ENCODE results near the gene MSANTD3.
"Not testable (repeated sequence)": the region's sequence is repeated elsewhere in the genome, so short reads cannot be mapped to it uniquely, and the experiment has no call there.

MSANTD3 gene, protein sequence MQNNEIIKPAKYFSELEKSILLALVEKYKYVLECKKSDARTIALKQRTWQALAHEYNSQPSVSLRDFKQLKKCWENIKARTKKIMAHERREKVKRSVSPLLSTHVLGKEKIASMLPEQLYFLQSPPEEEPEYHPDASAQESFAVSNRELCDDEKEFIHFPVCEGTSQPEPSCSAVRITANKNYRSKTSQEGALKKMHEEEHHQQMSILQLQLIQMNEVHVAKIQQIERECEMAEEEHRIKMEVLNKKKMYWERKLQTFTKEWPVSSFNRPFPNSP

DNA sequence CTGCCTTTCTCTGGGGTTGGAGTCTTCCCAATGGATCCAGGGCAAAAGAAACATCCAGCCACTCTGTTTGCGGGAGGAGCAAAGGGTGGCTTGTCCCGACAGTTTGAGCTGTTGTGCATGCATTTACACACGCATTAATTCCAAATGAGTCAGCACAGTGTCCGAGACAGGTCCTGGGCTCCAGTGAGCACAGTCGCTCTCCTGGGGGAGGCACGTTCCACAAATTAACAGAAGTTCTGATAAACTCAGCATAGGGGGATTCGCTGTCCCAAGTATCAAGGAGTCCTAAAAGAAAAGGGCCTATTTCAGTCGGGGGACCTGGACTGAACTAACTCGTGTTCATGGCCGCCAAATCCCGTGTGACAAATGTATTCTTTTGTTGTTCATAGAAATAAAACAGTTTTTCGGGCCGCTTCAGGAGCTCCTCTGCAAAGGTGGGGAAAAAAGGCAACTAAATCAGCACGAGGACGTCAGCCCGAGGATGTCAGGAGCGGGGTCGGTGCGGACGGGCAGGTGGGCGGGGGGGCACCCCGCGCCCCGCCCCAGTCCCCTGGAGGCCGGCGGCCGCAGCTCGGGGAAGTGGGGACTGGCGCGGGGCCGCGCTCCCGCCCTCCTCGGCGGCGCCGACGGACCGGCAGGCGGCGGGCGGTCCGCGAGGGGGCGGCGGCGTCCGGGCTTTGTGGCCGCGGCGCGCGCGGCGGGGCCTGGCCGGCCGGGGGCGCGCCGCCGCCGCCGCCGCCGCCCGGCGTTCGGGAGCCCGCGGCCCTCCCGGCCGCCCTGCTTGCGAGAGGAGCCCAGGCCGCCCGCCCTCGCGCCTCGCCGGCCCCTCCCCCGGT lies at the start of gene MSANTD3:
TSS of gene MSANTD3 (plus strand) at position 614 of the 836 bp plus-strand sequence. CDS start 14,796 bp downstream, outside the sequence.
- peak in 35 of 58 donors; percentile 15 to 69 (median 48) for DNase-seq

DNA sequence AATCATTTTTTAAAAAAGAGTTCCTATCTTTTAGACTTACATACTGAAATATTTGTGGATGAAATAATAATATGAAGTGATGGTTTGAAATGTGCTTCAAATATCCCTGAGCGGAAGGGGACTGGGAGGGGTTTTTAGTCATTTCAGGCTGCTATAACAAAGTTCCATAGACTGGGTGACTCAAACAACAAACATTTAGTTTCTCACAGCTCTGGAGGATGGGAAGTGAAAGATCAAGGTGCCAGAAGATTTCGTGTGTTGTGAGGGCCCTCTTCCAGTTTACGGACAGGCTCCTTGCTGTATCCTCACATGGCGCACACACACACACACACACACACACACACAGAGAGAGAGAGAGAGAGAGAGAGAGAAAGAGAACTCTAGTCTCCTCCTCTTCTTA lies 47.1 kb upstream of the MSANTD3 start:
- no peak for DNase-seq

DNA sequence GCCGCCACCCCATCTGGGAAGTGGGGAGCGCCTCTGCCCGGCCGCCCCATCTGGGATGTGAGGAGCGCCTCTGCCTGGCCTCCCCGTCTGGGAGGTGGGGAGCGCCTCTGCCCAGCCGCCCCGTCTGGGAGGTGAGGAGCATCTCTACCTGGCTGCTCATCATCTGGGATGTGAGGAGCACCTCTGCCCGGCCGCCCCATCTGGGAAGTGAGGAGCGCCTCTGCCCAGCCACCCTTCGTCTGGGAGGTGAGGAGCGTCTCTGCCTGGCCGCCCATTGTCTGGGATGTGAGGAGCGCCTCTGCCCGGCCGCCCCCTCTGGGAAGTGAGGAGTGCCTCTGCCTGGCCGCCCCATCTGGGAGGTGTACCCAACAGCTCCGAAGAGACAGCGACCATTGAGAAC lies 34.0 kb upstream of the MSANTD3 start:
- not testable (repeated sequence) for DNase-seq

DNA sequence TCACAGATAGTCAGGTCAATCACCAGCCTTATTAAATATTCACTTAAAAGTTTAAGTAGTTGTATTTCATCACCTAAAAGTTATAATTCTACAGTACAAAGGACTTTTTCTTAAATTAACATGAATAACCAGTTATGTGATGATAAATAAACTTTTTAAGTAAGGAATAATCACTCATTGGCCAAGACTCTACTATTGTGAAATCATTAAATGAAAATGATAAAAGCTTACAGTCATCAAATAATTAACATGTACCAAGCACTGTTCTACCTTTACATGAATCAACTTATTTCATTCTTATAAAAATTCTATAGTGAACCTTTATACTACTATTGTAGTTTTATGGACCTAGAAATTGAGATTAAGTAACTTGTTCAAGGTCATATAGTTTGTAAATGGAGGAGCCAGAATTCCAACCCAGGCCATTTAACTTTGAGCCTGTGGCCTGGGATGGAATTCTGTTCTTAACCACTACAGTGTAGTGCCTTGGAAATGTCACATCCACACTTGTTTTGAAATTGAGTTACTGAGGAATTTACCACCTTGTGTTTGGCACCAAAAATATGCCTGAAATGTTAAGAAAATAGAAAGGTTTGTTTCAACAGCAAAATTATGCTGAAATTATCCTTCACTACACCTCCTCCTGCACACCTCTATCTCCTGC lies 32.8 kb upstream of the MSANTD3 start:
- DNase-seq: no peak

DNA sequence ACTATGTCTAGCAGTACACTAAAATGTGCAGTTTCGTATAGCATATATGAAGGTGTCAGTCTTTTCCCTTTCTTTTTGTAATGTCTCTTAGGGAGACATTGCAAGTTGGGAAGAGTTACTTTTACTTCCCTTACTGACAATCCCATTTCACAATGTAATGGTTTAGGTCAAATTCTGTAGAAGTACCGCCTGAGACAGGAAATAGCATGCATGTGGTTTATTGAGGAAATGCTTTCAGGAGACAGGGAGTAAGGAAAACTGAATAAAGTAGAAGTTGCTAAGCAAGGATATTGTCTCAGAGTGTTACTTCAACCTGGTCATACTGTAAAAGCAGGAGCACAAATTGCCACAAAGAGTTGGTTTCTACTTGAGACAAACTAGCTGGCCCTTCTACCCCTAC lies 32.1 kb upstream of the MSANTD3 start:
- DNase-seq: no peak

DNA sequence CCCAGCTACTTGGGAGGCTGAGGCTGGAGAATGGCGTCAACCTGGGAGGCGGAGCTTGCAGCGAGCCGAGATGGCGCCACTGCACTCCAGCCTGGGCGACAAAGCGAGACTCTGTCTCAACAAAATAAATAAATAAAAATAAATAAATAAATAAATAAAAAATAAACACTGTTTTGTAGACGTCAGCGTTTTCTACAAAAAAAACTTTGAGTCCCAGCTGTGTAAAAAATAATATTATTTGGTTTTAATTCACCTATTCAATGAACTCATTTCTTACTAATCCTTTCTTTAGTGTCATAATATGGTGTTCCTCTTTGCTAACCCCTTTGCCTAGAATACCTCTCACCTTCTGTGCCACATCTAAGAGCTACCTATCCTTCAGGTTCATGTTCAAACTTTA lies 30.2 kb upstream of the MSANTD3 start:
- DNase-seq: no peak

DNA sequence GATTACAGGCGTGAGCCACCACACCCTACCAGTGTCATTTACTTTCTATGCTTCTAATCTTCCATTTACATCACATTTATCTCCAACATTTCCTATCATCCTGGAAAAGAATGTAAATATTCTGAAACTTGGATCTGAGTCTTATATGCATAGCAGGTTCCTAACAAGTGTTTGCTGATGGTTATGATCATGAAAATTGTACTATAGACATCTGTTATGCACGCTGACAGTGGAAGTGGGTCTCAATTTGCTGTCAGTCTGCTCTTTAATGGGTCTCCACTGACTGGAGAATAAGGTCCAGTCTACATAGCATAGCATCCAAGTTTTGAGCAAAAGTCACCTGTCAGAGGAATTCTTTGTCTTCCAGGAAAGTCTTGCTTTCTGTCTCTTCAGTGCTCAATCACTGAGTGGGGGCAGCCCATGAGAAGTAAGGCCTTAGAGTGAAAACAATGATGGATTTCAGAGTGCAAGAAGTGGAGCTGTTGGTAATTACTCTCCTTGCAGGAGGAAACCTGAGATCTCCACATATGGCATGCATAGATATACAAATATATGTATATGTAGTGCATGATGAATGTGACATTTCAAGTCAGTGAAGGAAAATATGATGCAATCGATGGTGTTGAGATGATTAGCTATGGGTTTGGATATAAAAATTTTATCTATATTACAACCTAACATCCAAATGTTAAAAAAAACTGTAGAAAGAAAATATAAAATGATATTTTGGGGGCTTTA lies 29.2 kb upstream of the MSANTD3 start:
- no peak for DNase-seq

DNA sequence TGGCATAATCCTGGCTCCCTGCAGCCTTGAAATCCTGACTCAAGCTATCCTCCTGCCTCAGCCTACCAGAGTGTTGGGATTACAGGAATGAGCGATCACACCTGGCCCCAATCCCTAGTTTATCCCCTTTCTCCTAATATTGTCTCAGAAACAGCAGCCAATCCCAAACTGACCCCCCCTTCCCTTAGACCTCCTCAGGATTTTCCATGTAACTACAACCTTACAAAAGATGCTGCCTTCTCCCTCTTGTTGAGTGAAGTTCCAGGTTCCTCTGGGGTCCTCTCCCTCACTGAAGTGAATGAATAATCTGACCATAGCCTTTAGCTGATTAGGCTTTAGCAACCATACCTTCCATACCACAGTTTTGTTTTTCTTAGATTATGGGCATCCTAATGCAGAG lies 25.9 kb upstream of the MSANTD3 start:
- no peak for DNase-seq

DNA sequence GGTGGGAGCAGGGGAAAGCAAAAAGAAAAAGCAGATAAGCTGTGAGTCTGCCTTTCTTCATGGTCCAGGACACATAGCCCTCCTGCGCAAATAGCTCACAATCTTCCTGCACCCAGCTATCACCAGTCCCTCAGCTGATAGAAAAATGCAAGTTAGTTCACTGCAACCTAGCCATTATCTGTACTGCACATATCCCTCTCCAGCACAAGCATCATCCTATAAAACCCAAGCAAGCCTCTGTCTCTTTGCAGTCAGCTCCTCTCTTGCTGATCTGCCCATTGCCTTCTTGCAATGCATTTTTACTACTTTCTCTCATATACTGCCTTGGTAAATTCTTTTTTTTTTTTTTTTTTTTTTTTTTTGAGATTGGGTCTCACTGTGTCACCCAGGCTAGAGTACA lies 20.0 kb upstream of the MSANTD3 start:
- DNase-seq: no peak

DNA sequence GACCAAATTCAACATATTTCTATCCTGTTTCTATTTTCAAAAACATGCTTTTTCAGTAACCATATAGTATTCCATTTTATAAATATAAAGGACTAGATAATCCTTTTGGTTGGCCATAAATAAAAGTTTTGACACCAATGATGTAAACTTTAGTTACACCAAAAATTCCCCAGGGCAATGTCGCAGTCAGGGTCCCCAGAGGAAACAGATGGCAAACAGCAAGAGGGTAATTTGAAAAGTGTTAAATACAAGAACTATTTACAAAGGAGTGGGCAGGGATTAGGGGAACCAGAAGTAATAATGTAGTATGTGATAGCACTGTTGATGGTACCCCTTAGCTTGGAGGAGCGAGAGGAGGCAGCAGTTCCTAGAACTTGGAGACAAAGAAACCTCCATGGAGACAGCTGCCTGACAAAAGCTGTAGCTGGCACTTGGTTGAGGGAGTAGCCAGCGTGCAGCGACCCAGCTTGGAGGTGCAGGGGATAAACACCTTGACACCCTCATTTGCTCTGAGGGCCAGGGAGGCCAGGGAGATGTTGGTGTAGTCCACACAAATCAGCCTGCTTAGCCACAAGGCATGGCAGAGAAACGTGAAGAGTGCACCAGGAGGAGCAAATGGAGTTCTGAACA lies 18.3 kb upstream of the MSANTD3 start:
- DNase-seq: no peak

DNA sequence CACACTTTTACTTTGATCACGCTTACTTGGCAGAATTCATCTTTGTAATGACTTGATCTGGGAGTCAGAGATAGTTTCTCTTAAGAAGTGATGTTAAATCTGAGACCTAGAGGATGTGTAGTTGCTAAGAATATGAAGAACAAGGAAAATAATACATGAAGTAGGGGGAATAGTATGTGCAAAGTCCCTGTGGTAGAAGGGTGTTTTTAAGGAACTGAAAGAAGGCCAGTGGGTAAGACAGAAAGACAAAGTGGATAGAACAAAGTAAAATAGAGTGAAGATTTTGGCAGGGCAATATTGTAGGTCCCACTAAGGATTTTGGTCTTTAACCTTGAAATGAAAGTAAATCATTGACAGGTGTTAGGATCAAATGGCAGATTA lies 17.8 kb upstream of the MSANTD3 start:
- DNase-seq: no peak

DNA sequence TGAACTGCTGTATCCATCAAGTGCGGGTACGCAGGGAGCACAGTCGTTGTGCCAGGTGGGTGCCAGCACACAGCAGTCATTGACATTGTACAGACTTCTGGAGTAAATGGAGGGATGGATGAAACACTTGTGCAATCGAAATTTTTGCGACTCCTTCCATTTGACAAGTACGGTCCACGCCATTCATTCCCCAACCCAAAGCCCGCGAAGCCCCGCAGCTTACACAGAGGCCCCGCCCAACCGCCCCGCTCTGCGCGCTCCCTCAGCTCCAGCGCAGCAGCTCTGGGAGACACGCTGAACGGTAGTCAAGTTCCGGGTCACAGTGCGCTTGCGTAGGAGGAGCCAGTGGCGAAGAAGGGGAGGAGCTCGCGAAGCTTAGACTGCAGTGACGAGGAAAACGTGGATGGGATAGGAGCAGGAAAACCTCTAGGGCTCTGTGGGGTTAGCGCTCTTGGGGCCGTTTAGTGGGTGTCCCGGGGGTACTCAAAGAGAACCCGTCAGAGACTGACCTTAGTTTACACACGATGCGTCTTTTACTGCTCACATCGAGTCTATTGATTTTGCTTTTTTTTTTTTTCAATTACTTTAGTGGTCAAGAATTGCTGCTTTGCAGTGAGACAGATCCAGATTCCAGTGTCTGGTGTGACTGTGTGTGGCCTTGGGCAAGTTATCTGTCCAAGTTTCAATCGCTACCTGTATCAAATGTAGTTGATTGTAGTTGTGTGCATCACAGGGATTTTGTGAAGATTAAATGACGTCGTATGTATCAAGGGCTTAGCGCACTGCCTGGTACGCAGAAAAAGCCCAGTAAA lies 15.3 kb upstream of the MSANTD3 start:
- DNase-seq: peak; percentile 31 to 96 (median 86)

DNA sequence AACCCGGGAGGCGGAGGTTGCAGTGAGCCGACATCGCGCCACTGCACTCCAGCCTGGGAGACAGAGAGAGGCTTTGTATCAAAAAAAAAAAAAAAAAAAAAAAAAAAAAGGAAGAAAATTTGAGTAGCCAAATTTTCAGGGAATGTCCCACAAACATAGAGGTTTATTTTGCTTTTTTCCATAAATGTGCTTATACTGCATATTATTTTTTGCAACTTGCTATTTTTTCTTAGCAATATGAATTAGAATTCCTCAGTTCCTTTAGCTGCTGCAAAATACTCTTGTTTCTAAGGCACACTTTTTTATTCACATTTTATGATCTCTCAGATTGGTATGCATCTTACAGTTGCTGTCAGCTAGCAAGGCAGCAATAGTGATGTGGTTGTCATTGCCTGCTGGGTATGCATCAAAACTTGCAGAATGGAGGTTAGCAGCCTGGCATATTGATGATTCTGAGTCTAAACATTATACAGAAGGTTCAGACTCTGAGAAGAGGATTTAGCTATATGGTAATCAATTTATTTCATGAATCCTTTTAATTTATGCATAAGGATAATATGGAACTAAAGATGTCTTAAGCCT lies 13.0 kb upstream of the MSANTD3 start:
- no peak for DNase-seq

DNA sequence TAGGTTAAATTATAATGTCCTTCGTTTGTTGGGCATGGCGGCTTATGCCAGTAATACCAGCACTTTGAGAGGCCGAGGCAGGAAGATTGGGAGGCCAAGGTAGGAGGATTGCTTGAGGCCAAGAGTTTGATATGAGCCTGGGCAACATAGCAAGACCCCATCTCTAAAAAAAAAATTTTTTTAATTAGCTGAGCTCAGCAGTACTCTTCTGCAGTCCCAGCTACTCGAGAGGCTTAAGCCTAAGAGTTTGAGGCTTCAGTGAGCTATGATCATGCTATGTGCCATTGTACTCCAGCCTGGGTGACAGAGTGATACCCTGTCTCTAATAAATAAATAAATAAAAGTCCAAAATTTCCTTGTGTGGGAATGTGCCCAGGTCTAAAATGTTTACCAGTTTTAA lies 9.1 kb upstream of the MSANTD3 start:
- no peak for DNase-seq

DNA sequence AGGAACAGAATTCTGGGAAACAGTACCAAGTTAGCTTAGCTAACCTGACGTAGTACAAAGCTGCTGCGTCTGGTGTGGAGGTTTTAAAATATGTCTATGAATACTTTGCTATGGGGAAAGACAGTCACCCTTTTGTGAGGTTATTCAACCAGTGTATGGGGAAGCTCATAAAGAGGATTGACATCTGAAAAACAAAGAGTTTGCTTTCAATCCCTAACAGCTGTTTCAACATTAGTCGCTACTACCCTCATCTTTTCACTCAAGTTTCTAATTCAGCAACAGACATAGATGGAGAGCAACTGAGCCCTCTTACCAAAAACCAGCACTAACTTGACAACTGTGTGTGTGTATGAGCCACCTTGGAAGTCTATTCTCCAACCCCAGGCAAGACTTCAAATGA lies 7.8 kb upstream of the MSANTD3 start:
- DNase-seq: no peak

DNA sequence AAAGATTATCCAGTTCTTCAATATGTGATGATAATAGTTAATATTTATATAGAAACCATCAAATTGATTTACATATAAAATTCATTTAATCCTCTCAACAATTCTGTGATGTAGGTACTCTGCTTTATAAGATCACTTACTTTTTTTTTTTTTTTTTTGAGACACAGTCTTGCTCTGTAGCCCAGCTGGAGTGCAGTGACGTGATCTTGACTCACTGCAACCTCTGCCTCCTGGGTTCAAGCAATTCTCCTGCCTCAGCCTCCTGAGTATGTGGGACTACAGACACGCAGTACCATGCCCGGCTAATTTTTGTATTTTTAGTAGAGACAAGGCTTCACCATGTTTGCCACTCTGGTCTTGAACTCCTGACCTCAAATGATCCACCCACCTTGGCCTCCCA lies 5.8 kb upstream of the MSANTD3 start:
- DNase-seq: not testable (repeated sequence)

DNA sequence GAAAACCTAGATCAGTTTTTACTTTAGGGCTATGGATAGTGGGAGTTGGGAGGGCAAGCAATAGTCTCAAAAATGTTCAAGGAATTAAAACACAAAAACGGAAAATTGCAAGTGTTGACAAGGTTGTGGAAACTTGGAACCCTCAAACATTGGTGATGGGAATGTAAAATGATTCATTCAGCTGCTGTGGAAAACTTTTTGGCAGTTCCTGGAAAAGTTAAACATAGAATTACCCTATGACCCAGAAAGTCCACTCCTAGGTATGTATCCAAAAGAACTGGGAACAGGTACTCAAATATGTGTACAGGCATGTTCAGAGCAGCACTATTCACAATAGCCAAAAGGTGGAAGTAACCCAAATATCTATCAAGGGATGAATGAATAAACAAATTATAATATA lies 1.2 kb upstream of the MSANTD3 start:
- DNase-seq: no peak

DNA sequence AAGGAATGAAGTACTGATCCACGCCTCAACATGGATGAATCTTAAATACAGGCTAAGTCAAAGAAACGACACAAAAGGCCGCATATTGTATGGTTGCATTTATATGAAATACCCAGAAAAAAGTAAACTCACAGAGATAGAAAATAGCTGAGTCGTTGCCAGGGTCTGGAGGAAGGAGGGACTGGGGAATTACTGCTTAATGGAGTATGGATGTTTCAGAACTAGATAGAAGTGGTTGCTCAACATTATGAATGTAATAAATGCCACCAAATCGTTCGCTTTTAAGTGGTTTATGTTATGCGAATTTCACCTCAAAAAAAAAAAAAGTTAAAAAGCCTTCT lies 784 bp upstream of the MSANTD3 start:
- DNase-seq: no peak

DNA sequence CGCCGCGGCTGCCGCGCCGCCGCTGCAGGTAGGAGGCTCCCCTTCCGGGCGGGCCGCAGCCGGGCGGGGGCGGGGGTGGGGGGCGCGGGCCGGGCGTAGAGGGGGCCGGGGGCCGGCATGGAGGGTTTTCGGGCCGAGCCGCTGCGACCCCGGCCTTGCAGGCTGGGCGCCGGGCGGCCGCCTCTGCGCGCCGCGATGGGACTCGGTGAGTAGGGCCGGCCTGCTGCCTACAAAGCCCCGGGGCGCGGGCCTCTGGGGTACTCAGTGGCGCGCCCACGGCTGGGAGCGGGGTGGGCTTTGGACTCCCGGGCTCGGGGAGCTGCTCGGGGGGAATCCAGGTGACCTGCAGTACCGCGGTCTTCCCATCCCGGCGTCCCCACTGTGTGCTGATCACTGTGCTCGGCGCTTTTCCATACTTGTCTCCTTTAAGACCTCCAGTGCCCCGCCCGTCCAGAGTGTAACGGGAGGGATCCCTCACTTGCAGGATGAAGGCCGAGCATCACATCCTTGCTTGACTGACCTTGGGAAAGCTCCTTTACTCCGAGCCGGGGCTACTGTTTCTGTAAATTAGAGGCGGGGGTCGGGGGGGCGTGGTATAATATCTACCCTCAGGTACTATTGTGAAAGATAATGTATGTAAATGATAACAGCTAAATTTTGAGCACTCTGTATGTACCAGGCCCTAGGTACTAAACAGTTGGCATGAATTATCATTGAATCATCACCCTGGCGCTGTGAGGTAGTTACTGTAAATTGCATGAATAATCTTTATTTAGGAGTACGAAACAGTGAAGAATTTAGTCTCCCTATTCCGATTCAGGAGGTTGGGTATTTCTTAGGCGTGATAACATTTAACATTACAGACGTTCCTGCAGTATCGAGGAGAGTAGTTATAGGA lies 672 bp downstream of the MSANTD3 start:
- peak in 42 of 58 donors; percentile 15 to 79 (median 50) for DNase-seq
